ENCODE data around the gene ATP1A1.
A peak's percentile ranks its signal among the peaks of the same experiment; 100 is the strongest.

ATP1A1 gene

DNA sequence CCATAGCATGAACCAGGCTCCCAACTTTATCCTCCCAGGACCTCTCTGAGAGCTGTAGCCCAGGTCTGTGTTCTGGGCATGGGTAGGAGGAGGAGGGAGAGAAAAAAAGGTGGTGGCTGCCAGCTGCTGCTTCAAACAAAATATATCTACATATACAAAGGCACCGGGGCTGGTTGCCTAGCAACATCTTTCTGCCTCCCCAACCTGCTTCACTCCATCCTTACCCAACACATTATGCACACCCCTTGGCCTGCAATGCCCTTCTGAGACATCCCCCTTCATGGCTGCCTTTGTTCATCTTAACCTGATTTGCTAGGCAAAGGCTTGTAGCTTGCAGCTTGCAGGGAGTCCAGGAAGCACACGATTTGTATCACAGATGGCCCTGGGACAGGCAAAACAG lies 27.2 kb upstream of the ATP1A1 start:
- peak; percentile 70 for DNase-seq

DNA sequence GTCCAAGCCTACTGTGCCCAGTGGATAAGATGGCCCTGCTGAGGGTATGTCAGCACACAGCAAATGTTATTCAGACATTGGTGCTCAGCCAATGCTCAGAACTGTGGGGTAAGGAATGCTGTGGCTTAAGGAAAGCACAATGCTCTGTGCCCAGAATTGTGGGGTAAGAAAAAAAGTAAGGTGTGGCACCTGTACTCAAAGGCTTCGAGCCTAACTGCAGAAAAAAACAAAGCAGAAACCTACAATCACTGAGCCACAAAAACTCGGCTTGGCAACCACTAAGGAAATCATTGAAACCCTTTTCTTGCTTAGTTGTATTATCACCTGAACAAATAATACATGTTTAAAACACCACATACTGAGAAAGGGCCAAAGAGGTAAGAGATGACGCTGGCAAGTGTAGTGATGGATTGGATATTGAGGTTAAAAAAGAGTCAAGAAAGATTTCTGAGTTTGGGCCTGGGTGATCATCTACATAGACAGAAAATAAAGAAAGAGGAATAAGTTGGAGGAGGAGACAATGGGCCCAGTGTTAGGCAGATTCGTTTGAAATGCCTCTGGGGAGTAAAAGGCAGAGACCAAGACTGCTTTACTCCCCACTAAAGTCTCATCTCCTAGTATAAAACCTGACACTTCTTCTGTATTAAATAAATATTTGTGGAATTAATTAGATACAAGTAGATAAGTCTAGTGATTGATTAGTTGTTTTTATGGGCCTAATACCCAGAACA lies 25.9 kb upstream of the ATP1A1 start:
- peak; percentile 10 for DNase-seq

DNA sequence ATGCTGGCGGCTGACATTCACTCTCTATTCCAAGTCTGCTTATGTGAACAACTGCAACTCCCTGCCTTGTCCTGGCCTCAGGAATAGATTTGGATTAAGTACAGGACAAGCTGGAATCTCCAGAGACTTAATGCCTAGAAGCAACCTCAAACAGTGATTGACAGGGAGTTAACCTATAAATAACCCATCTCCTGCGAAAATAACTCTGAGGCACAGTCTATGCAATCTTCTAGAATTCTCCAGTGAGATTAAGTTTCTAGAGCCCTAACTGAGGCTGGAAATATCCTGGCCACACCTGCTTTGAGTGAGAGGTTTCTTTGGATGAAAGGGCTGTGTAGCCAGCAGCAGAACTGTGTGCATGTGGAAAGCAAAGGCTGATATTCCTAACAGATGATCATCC lies 25.3 kb upstream of the ATP1A1 start:
- no peak for DNase-seq

DNA sequence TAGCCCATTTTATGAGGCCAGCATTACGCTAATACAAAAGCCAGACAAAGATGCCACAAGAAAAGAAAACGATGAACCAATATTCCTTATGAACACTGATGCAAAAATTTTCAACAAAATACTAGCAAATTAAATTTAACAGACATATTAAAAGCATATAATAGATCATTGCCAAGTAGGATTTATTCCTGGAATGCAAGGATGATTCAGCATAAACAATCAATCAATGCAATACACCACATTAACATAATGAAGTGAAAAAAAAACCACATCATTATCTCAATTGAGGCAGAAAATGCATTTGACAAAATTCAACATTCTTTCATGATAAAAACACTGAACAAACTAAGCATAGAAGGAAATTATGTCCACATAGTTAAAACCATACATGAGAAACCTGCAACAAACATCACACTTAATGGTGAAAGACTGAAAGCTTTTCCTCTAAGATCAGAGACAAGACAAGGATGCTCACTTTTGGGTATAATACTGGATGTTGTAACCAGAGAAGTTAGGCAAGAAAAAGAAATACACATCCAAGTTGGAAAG lies 22.9 kb upstream of the ATP1A1 start:
- no peak for DNase-seq

DNA sequence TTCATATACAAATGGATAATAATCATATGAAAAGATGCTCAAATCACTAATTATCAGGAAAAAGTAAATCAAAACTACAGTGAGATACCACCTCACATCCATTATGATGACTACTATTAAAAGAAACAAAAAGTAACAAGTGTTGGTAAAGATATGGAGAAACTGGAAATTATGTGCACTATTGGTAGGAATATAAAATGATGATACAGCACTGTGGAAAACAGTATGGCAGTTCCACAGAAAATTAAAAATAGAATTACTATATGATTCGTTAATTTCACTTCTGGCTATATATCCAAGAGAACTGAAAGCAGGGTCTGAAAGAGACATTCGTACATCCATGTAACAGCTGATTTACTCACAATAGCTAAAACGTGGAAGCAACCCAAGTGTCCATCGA lies 21.1 kb upstream of the ATP1A1 start:
- no peak for DNase-seq

DNA sequence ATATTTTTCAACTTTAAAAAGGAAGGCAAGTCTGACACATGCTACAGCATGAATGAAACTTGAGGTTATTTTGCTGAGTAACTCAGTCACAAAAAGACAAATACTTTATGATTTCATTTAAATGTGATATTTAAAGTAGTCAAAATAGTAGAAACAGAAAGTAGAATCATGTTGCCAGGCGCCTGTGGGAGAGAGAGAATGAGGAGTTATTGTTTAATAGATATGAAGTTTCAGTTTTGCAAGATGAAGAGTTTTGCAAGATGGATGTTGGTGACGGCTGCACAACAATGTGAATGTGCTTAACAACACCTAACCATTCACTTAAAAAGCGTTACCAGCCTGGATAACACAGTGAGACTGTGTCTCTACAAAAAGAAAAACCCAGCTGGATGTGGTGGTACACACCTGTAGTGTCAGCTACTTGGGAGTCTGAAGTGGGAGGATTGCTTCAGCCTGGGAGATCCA lies 20.7 kb upstream of the ATP1A1 start:
- no peak for DNase-seq

DNA sequence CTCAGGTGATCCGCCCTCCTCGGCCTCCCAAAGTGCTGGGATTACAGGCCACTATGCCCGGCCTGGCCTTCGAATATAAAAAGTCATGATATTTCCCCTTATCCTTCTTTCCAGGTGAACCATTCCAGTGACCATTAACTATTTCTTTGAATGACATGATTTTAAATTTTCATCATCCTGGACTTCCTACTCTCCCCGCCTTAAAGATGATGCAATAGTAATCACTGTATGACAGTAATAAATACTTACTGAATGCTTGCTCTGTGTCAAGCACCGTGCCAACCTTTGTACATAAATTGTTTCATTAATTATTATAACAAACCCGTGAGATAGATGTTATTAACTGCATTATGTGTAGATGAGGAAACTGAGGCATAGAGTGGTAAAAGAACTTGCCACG lies 19.9 kb upstream of the ATP1A1 start:
- no peak for DNase-seq

DNA sequence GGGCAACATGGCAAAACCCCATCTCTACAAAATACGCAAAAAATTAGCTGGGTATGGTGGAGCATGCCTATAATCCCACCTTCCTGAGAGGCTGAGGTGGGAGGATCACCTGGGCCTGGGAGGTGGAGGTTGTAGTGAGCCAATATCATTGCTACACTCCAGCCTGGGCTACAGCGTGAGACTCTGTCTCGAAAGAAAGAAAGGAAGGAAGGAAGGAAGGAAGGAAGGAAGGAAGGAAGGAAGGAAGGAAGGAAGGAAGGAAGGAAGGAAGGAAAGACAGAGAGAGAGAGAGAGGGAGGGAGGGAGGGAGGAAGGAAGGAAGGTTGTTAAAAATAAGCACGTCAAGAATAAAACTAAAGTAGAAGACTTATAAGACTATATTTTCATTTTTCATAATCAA lies 17.0 kb upstream of the ATP1A1 start:
- no peak for DNase-seq

DNA sequence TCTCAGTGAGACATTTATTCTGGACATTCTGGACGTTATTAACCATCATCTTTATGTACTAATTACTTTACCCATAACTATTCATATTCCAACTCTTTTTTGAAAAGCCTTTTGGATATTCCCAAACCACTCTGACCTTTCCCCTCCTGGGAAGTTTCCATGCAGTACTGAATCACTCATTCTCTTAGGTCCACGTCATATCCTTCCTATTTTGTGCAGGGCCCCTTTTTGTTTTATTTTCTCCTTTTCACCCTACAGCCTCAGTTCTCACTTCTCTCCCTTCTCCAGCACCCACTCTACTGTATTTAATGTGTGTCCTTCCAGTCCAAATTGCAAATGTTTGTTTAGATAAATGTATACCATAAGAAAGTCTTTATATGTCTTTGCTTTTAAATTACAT lies 16.4 kb upstream of the ATP1A1 start:
- no peak for DNase-seq

DNA sequence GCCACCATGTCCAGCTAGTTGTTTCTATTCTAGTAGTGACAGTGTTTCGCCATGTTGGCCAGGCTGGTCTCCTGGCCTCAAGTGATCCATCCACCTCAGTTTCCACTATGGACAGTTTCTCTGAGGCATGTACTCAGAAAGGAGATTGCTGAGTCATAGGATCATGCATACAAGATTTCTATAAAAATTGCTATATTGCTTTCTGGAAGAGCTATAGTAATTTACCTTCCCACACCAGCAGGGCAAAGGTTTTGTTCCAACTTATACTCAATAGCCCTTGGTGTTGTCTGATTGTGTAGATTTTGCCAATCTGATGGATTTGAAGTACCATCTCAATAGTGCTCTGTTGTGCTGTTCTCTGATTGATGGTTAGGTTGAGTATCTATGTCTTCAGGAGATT lies 15.6 kb upstream of the ATP1A1 start:
- DNase-seq: no peak

DNA sequence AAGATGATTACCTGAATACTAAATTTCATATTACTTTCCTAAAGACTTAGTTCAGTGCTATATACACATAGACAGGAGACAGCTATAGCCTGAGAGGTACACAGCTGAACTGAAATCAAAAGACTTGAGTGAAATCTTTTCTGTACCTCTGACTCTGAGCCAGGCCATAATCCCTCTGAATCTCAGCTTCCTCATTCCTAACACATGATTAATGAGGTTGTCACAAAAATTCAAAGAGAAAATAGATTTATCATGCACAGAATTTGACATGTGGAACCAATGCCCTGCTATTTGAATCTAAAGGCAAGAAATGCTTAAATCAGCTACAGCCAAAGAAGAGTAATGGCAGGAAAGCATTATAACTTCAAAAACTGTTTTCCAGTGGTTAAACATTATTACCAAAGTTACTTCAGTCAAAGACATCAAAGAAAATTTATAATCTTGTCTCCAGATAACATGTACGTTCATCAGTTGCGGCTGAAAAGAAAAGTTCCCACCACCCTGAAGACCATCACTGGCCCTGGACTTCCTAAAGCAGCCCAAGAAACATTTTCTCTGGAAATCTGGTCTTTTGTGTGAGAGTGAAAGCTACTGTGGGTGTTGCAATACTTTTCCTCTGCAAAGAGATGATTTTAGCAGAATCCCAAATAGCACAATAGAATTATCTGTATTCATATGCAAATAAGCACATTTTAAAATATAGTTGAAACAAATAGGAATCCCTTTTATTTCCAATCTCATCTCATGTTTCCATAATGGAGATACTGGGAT lies 13.8 kb upstream of the ATP1A1 start:
- DNase-seq: no peak

DNA sequence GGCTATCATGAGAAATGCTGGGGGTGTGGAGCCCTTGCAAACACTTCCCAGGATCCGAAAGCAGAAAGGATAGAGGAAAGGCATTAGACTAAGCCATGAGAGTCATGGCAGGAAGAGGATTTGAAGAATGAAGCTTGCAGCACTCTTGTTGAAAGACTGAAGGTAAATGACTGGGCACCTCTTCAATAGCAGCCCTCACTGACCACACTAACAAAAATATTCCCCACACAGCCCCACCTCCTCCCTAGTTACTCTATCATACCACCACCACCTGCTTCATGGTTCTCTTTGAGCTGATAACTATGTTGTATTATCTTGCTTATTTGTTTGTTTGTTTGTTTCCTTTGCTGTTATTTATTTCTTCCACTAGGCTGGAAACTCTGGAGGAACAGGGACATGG lies 13.2 kb upstream of the ATP1A1 start:
- DNase-seq: no peak

DNA sequence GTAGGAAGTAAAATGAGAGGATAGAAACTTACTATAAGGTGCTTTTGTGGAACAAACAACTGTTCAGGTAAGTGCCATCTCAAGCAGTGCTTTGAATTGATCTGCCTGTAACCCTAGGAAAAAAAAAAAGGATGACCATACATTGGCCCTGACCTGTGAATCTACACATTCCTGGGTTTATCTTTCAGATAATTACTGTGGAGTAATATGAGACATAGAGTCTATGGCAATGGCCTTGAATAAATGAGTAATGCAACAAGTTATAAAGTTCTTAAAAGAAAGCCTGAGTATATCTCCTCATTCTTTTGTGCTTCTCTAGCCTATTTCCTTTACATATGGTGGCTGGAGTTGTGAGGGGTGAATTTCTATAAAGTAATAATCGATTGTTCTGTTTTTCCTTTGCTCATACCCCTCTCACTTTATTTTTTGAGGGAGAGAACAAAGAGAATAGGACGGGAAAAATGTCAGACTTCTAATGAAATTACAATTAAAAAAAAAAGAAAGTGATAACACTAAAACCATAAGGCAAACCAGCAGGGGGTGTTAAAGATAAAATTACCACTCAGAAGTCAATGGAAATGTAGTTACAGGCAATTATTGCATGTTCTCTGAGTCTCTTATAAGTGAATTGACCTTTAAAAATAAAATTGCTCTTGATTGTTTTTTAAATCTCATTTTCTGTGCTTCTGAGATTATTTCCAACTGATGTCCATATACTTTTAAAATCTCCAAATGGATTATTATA lies 12.4 kb upstream of the ATP1A1 start:
- DNase-seq: no peak

DNA sequence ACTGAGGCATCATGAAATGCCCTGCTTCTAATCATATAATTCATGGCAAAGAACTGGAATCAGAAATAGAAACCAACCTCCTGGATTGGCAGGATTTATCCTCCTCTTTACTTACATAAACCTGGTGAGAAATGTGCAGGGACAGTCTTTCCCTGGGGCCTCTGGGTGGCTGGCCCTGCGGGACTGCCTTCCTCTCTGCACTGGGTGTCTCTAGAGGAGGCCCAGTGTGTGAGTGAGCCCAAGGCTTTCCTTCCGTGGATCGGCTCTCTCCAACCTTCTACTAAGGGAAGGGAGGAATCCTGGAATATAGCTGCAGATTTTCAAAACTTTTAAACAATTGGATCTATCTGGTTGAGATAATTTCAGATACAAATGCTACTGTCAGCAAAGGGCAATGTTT lies 11.4 kb upstream of the ATP1A1 start:
- no peak for DNase-seq

DNA sequence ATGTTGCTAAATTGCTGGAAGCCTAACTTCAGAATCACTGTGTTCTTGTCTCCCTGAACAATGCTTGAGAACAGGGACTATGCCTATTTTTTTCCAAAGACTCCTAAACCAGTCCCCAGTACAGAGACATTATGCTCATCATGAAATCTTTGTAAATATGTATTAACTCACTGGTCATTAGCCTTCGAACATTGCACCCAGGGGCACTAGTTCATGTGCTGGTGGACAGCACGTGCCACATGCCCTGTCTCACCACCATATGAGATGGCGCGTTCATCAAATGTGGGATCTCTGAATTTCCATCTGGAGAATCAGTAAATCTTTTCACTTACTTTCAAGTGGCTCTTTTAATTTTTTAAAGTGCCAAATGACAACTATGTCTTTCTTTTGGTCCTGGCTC lies 11.0 kb upstream of the ATP1A1 start:
- DNase-seq: no peak

DNA sequence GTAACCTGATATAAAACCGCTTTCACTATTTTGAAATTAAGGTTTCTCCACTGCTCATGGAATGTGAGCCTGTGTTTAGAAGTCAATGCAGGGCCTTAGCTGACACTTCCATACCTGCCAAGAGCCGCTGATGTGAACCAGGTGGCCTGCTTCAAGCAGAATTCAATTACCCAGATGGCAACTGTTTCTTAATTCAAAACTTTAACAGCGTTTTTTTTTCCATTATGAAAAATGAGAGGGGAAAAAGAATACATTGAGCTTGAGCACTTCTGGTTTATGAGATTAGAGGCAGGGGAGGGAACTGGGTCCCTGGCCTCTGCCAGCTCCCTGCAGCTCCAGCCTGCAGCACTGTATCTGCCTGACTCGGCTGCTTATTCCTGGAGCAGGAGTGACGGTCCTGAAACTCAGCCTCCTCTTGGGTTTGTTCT lies 7.7 kb upstream of the ATP1A1 start:
- DNase-seq: no peak

DNA sequence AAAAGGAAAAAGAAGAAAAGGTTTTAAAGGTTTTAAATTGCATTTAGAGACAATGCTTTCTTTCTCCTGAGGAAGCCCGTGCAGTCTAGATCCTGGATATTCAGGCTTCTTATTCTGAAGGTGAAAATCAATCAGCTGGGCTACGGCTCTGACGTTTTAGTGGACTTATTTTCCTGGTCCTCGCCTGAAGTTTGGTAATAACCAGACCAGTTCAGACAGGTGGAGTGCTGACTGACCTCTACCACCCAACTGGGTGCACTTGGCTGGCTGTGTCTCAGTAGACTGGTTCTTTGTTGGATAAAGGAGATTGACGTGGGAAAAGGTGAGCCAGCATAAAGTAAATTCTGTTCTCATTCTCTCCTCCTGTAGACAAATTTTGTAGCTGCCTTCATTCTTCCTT lies 7.2 kb upstream of the ATP1A1 start:
- no peak for DNase-seq

DNA sequence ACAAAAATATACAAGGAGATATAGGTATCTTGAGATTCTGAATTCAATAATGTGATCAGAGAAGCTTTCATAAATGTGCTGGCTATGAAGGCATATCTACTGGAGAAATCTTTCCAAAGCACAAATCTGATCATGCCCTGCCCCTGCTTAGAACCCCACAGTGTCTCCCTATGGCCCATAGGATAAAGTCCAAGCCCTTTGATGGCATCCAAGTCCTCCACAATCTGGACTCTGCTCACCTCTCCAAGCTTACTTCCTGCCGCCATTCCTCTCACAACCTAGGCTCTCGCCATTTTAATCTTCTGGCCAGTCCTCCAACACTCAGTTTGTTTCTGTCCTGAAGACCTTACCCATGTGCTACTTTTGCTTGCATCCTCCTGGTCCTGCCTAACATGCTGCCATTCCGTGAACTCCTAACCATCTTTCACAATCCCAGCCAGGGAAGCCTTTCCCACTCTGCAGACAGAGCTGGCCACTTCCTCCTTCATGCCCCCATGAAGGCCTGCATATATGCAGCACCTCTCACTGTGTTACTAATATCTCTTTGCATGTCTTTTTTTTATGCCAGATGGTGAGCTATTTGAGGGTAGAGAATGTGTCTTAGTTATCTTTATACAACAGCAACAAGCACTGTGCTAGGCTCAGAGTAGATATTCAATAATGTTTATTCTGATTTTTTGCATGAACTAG lies 5.6 kb upstream of the ATP1A1 start:
- no peak for DNase-seq

DNA sequence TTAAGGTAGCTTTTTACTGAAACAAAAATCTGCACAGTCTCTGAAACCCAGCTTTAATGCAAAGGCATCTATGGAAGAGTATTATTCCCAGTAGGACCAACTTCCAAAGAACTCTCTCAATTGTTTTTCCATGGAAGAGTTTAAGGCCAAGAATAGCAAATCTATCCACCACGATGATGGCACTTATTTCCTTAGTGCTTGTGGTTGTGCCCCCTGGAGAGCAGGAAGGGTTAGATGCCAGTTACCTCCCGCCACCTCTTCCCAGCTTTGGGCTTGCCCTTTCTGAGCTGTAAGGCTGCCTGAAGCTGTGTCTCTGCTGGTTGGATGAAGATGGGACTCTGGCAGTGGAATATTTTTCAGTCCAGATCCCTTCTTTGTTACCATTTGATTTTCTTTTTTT lies 4.8 kb upstream of the ATP1A1 start:
- no peak for DNase-seq

DNA sequence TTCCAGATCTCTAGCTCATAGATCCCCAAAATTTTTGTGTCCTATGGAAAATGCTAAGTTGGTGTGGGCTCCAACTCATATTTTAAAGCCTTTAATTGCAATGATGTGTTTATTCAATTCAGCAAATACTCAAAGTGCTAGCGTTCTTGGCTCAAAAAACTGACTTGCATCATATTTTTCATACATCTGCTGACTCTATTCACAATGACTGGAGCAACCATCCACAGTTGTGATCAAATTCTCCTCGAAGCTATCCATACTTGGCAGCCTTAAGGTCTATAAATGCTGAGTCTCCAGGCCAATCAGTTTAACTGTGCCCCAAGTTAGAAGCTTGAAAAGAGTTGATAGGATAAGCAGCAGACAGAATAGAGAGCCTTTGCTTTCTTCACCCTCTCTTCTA lies 2.9 kb upstream of the ATP1A1 start:
- DNase-seq: no peak

DNA sequence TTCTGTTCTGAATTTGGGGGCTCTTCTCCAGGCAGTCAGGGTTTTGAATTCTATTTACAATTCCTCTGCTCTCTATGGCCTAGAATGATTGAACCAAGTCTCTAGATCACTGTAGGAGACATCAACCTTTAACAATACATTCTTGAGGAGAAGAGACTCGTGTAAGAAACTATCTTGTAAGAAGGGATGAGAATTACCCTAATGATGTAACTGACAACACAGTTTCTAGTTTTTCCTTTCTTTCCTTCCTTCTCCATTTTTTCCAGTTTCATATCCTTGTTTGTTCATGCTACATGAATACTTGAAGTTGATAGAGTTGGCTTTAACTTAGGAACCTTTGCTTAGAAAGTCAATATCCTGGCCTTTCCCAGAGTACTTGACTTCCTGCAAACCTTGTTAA lies 1.3 kb upstream of the ATP1A1 start:
- DNase-seq: no peak

DNA sequence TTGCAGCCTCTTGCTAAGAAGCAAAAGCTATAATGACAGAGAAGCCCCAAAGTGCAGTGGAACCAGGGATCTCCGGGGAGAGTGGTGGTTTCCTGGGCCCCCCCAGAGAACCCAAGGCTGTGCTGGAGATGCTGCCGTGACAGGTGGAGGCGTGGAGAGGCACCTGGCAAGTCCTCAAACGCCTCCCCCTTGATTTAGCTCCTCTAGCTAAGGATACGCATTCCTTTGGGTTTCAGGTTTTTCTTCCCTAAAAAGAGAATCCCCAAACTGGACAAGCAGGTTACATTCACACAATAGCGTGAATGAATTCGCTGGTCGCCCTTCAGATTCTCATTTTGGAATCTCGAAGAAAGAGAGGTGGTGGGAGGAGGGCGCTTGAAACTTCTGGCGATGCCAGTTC lies 853 bp upstream of the ATP1A1 start:
- peak; percentile 24 for DNase-seq

All from NCI-H146 (cell line).